GM20000 (cell line): ENCODE measurements around the gene TCF3.

Experiments used
- DNase-seq: peaks from one replicate; pipeline ENCODE4 v3.0.0; 2012; ENCODE audit warnings: low spot score
- CTCF ChIP-seq: IDR thresholded peaks from 2 replicates; pipeline ENCODE4 v1.5.1; 2012; ENCODE audit warnings: mild to moderate bottlenecking, control low read depth; ENCODE audit errors: extremely low read depth, missing control alignments

The TCF3 gene

GRCh38 chr19:1591421-1592023 lies 60.9 kb downstream of the TCF3 start:
- TF ChIP-seq CTCF, result no peak
- DNase-seq, result no peak

- DNase-seq, result peak; percentile 79
- TF ChIP-seq CTCF, result peak; percentile 52
These were observed 61.6 kb downstream of the TCF3 start for GRCh38 chr19:1590641-1591397.

- no peak for TF ChIP-seq CTCF
- no peak for DNase-seq
These were observed 64.5 kb downstream of the TCF3 start for GRCh38 chr19:1587872-1588271.

GRCh38 chr19:1585243-1585580 lies 67.2 kb downstream of the TCF3 start:
- no peak for DNase-seq
- TF ChIP-seq CTCF, result no peak

GRCh38 chr19:1584500-1585242 lies 67.7 kb downstream of the TCF3 start:
- peak; percentile 18 for DNase-seq
- no peak for TF ChIP-seq CTCF

GRCh38 chr19:1582201-1582600 lies 70.2 kb downstream of the TCF3 start:
- no peak for DNase-seq
- TF ChIP-seq CTCF, result no peak

- TF ChIP-seq CTCF, result no peak
- no peak for DNase-seq
These were observed 71.5 kb downstream of the TCF3 start for GRCh38 chr19:1580957-1581356.
